Stimulated activated CD8-positive, alpha-beta memory T cell treated with anti-CD3 and anti-CD28 coated beads, Interleukin-7, amount 100 ng/mL, for 24 hours (primary cell): Measurements from ENCODE around the gene RTL10.
"Not testable (repeated sequence)": the region's sequence is repeated elsewhere in the genome, so short reads cannot be mapped to it uniquely, and the experiment has no call there.

Experiments
- DNase-seq: peaks from one replicate; pipeline ENCODE4 v3.0.0-alpha.2; 2020; ENCODE audit warnings: low read depth

Gene RTL10

DNA sequence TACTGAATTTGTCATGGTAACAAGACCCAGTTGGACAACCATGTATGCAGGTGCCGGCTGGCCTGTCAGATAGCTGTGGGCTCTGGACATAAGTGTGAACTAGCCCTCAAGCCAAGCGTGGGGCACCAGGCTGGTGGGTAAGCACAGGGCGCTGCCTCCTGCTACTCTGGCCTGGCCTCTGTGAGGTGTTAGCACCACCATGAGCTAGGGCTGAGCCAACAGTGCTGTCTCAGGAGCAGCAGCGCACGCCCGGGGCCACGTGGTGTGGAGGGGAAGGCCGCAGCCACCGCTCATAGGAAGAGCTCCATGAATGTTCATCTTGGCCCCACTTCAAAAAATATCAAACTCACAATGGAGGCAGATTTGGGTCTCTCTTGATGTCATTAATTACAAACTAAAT lies 35.3 kb upstream of the RTL10 start:
- DNase-seq, result no peak

DNA sequence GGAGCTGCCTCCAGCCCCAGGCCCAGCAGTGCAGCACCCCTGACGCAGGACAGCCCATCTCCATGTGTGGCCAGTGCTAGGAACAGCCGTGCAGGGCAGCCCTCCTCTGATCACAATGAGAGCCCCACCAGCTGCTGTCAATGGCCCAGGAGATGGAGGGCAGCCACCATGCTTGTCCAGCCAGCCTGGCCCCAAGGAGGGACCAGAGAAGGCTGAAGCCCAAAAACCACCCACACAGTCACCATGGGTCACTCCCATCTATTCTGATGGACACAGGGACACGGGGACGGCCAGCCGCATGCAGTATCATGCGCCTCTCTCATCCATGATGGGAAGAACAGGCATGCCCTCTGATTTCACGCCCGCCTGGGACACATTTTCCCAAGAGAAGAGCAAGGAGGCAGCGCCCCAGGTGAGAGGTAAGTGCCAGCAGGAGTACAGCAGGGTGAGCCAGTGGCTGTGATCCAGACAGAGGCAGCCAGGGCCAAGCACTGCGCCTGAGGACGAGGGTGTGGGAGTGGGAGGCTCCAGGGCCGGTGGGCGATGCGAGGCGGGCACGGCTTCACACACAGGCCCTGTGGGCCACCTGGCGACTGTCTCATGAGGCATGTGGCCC lies 33.6 kb upstream of the RTL10 start:
- no peak for DNase-seq

DNA sequence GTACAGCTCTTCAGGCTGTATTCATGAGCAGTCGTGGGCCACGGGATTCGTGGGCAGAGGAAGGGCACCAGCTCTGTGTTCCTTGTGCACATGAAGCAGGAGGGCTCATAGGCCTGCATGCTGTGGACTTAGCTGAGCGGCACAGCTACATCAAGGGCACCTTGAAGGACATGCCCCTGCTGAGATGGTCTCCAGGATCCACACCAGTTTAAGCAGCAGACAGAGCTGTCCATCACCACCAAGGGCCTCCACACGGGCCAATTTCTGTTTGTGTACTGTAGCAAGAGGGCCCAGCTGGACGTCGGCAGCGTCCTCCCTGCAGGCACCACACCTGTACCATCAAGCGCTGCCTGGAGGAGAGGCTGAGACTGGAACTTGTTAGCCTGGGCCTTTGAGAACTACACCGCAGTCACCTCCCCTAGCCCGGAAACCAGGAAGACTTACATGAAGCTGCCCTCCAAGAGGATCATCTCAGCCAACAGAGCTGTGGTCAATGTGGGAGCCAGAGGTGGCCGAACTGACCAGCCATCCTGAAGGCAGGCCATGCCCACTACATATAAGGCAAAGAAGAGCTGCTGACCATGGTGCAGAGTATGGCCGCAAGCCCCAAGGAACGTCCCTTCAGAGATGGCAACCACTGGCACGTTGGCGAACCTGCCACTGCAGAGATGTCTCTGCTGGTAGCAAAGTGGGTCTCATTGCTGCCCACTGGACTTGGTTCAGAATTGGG lies 32.7 kb upstream of the RTL10 start:
- no peak for DNase-seq

- DNase-seq, result no peak
Measured at GRCh38 chr22:19886605-19887255, 32.1 kb upstream of the RTL10 start.

DNA sequence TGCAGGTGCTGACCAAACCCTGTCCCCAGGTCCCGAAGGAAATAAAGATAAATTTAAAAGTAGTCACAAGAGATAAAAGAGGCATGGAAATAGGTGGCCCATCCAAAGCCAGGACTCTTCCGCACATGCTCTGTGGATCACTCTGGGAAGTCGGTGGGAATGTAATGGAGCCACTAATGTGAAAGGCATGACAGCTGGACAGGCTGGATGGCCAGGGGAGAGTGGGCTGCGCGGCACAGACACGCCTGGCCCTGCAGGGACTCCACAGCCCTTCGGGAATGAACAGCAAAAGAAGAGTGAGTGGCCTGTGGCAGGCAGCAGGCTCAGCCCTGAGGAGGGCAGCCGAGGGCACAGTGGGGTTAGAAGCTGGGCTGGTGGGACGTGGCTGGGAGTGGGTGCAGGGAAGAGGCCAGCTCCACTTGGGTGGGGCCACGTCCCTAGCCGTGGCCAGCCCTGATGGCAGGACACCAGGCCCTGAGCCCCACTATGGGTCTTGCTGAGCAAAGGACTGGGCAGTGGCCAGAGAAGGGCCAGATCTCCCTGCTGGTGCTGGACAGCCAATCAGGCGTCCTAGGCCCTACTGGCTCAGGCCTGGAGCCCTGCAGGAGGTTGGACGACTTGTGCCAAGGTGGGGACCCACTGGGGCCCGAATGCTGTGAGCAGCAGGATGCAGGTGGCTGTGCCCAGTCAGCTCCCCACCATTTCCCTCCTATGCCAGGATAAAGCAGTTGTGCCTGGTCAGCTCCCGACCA lies 31.3 kb upstream of the RTL10 start:
- no peak for DNase-seq

DNA sequence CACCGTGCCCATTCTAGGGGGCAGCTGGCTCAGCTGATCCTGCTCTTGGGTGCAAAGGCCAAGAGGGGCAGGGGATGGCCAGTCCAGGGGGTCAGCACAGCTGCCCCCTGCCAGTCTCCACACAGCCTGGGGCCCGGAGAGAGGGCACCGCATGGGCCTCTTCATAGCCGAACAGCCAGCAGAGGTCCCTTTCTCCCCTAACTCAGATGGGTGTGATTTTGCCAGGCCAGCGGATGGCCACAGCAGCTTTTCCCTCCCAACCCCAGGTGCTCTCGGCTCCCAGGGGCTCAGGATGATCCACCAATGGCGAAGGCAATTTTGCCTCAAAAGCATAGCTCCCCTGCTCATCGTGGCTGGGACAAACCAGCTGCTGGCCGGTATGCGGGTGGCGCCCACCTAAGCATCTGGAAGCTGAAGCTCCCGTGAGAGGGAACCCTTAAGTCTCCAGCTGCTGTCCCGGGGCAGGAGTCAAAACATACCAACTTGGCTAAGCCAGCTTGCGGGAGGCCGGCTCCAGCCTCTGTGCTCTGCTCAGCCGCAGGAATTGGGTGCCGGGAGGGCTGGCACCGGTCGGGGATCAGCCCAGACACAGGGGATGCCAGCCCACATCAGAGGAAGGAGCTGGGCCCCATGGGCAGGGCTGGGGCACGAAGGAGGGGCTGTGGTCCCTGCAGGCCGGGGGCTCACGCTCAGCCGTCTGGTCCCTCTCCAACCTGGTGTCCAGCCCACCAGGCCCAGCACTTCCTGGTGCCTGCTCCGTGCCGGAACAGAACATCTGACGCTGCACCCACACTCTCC lies 30.5 kb upstream of the RTL10 start:
- no peak for DNase-seq

- no peak for DNase-seq
Measured at GRCh38 chr22:19884161-19884953, 29.7 kb upstream of the RTL10 start.

DNA sequence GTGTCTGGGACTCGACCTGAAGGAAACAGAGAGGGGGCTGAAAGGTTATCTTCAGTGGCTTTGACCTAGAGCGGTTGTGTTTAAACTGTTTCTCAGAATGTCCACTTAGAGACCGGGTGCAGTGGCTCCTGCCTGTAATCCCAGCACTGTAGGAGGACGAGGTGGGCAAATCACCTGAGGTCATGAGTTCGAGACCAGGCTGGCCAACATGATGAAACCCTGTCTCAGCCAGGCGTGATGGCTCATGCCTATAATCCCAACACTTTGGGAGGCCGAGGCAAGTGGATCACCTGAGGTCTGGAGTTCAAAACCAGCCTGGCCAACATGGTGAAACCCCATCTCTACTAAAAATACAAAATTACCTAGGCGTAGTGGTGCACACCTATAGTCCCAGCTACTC lies 28.8 kb upstream of the RTL10 start:
- DNase-seq, result not testable (repeated sequence)

- DNase-seq, result no peak
Measured at GRCh38 chr22:19882446-19883381, 28.0 kb upstream of the RTL10 start.

- no peak for DNase-seq
Measured at GRCh38 chr22:19880786-19881569, 26.3 kb upstream of the RTL10 start.

DNA sequence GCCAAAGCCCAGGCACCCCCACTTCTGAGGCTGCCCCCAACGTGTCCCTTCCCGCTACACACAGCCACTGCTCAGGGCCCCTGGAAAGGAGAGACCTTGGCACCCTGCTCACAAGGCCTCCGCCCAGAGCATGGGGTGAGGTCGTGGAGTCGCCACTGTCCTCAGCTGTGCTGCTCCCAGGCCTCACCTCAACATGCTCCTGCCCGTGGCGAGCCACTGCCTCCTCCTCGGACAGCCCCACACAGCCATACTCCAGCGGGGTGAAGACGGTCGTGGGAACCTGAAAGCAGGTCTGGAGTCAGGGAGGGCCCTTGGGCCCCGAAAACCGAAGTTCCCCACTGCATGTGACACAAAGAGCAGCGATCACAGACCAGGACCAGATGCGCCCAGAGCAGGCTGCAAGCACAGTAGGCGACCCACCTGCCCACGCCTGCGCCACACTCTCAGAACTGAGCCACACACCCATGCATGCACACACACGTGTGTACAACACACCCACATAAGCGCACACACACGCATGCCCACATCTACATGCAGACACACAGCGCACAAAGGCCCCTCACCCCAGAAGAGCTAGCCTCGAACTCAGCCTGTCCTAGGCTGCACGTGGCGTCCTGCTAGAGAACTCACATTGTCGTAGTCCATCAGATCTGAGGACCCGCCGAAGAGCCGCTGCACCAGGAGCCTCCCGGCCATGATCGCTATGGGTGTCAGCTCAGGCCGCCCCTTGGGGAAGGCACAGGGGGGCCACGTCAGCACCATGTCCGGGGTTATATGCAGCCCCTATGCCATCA lies 25.5 kb upstream of the RTL10 start:
- no peak for DNase-seq

GRCh38 chr22:19879643-19879991 lies 24.9 kb upstream of the RTL10 start:
- DNase-seq, result no peak

DNA sequence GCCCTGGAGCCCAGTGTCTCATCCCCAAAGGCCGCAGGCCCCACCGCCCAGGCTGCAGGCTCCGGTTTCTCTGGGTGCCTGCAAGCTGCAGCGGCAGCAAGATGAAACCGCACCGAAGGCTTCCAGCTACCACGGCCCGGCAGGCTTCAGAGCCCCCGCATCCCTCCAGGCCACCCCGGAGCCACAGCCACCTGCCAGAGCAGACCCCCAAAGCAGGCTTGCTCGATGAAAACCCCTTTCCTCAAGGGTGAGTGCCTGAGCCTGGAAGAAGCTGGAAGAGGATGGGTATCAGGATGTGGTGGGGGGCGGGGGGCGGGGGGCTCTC lies 24.5 kb upstream of the RTL10 start:
- no peak for DNase-seq

GRCh38 chr22:19878461-19879245 lies 24.0 kb upstream of the RTL10 start:
- DNase-seq, result no peak

DNA sequence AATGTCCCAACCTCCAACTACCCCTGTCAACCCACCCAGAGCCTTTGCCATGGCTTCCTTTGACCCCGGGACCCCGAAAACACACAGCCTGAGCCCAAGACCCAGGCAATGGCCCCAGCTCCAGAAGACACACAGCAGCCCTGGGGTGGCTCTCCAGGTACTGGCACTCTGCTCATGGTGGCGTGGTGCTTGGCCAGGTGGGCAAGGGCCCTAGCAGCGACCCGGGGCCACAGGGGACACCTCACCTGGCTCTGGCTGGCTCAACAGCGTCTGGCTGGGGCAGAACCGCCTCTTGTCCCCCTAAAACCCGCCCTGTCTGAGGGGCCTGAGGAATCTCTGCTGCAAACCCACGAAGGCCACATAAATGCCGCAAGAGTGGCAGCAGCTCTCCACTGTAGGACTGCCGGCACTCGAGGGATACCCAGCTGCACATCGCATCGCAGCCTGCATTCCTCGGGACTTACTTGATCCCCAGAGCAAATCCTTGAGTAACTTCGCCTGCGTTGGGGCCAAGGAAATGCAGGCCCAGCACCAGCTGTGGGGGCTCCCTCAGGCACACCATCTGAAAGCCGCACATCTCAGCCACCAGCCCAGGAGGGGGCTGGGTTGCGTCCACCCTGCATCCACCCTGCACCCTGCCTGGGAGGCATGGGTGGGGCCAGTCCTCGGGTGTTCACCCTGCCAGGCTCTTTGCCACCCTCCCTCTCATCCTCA lies 23.1 kb upstream of the RTL10 start:
- no peak for DNase-seq

DNA sequence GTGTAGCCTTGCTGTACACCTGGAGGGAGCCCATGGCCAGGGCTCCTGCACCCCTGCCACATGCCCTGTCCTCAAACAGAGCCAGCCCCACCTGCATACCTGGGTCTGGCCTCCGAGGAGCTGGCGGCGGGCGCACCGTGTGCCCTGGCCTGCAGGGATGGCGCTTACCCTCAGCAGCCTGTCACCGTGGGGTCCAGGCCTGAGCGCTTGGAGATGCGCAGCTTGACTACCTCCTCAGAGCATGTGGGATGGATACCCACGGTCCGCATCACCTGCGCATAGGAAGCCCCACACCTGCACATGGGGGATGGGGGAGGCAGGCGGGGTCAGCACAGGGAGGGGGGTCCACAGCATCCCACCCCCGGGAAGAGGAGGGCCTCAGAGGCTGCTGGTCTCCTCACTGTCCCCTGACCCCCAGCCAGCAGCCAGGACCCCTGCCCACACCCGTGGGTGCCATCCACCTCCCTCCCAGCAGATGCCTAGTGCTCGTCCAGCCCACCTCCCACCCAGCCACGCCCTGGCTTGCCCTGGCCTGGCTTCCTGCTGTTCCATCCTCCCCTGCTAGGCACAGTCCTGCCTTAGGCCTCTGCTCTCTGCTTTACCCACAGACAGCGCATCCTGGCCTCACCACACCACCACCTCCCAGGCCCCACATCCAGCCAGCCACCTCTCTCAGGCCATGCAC lies 22.4 kb upstream of the RTL10 start:
- DNase-seq, result no peak
